ENCODE data around the gene PLCL1. TPM values are rescaled to one million over a fixed set of nuclear protein-coding genes. Genes with fewer than 3 reads are reported as not detected.

The PLCL1 gene
- polyA plus RNA-seq, 1 of the 3 experiments (the other 2 are of a cell fraction) = 7.7 TPM

GRCh38 chr2:197952540-197953202 is 148.3 kb downstream of the PLCL1 start:
- no peak overlapping the region for H3K4me2 ChIP-seq
- WGBS (ENCODE audit: low lambda C conversion rate) = 85% methylated on average over 5 of the region's 5 CpGs
- DNase-seq = no peak
- H4K20me1 ChIP-seq (ENCODE audit: insufficient read depth) = peaks cover 10% of the 10 kb centered on the region; the same call in 1 of the 2 replicates
- H3K79me2 ChIP-seq (ENCODE audit: insufficient read depth) = peaks cover 20% of the 10 kb centered on the region
- no peaks in the 10 kb centered on the region for H3F3A ChIP-seq (replicated peaks; ENCODE audit: insufficient read depth)
- POLR2A ChIA-PET = no interaction called here
- H3K27ac ChIP-seq (ENCODE audit: low read depth in 2 of 2, low read length in 1 of 2) = no peak overlapping the region
- no peak overlapping the region for H3K4me3 ChIP-seq (ENCODE audit: low read depth in 2 of 2, low read length in 1 of 2)
- no peak overlapping the region for H2AFZ ChIP-seq (ENCODE audit: low read depth)
- H3K4me1 ChIP-seq (ENCODE audit: control insufficient read depth in 1 of 2, insufficient read depth in 2 of 2, low read depth in 1 of 2, low read length in 1 of 2) = peaks cover 0 to 8% of the 10 kb centered on the region in 2 experiments; a peak in 2 of 4 replicates
- no peak overlapping the region for H3K9ac ChIP-seq
- no peaks in the 10 kb centered on the region for H3K9me3 ChIP-seq
- CTCF ChIA-PET = no interaction called here
- TF ChIP-seq GABPA (IDR thresholded peaks at IDR 0.05; ENCODE audit: low read depth) = no peak
- no peak for TF ChIP-seq RFX5 (IDR thresholded peaks at IDR 0.05; ENCODE audit: low read length)
- TF ChIP-seq USF2 (IDR thresholded peaks at IDR 0.05; ENCODE audit: borderline replicate concordance, low read depth, low read length) = no peak
- TF ChIP-seq ZBTB33 (IDR thresholded peaks at IDR 0.05; ENCODE audit: borderline replicate concordance, low read depth) = no peak
- TF ChIP-seq USF1 (IDR thresholded peaks at IDR 0.05; ENCODE audit: borderline replicate concordance, low read depth) = no peak
- no peak for TF ChIP-seq ELF1 (IDR thresholded peaks at IDR 0.05)
- no peak for TF ChIP-seq SMC3 (IDR thresholded peaks at IDR 0.05; ENCODE audit: low read depth, low read length)
- no peak for TF ChIP-seq TCF12 (IDR thresholded peaks at IDR 0.05)
- H3K27me3 ChIP-seq (ENCODE audit: insufficient read depth) = no peaks in the 10 kb centered on the region
- H3K36me3 ChIP-seq (replicated peaks in 1 of 2; ENCODE audit: control insufficient read depth in 1 of 2, insufficient read depth in 2 of 2, low read length in 1 of 2) = no peaks in the 10 kb centered on the region
- H3K9me2 ChIP-seq = no peaks in the 10 kb centered on the region

- no peak for DNase-seq
- H2AFZ ChIP-seq (ENCODE audit: low read depth) = no peak overlapping the region
- H3K9me2 ChIP-seq = no peaks in the 10 kb centered on the region
- H3K79me2 ChIP-seq (ENCODE audit: insufficient read depth) = peaks cover 30% of the 10 kb centered on the region
- no peak for TF ChIP-seq USF1 (IDR thresholded peaks at IDR 0.05; ENCODE audit: borderline replicate concordance, low read depth)
- no peak for TF ChIP-seq FOXJ3 (CRISPR knock-in tag; IDR thresholded peaks at IDR 0.05)
- TF ChIP-seq CHD2 (IDR thresholded peaks at IDR 0.05; ENCODE audit: low read length, partially characterized antibody) = no peak
- TF ChIP-seq MEF2A (IDR thresholded peaks at IDR 0.05; ENCODE audit: borderline replicate concordance, low read depth) = no peak
- TF ChIP-seq RXRA (IDR thresholded peaks at IDR 0.05; ENCODE audit: borderline replicate concordance, low read depth) = no peak
- no peak for TF ChIP-seq GABPA (IDR thresholded peaks at IDR 0.05; ENCODE audit: low read depth)
- no peak for TF ChIP-seq IRF3 (IDR thresholded peaks at IDR 0.05; ENCODE audit: low read depth, low read length)
- TF ChIP-seq MAX (IDR thresholded peaks at IDR 0.05; ENCODE audit: low read depth) = no peak
- no peak for TF ChIP-seq SMC3 (IDR thresholded peaks at IDR 0.05; ENCODE audit: low read depth, low read length)
- TF ChIP-seq MXI1 (IDR thresholded peaks at IDR 0.05; ENCODE audit: low read depth, low read length) = no peak
- TF ChIP-seq NFIC (IDR thresholded peaks at IDR 0.05; ENCODE audit: borderline replicate concordance) = no peak
- no peak for TF ChIP-seq TEAD4 (IDR thresholded peaks at IDR 0.05; ENCODE audit: borderline replicate concordance, insufficient read depth)
- no peak for TF ChIP-seq YY1 (IDR thresholded peaks at IDR 0.05; ENCODE audit: low read depth)
- no peak overlapping the region for H3K27ac ChIP-seq (ENCODE audit: low read depth in 2 of 2, low read length in 1 of 2)
- WGBS (ENCODE audit: low lambda C conversion rate) = 77% methylated on average over 4 of the region's 4 CpGs
- no peaks in the 10 kb centered on the region for H3F3A ChIP-seq (replicated peaks; ENCODE audit: insufficient read depth)
- ChIA-PET CTCF (no interaction called here), POLR2A (no interaction called here)
- H3K4me1 ChIP-seq (ENCODE audit: control insufficient read depth in 1 of 2, insufficient read depth in 2 of 2, low read depth in 1 of 2, low read length in 1 of 2) = peaks cover 0 to 8% of the 10 kb centered on the region in 2 experiments; a peak in 2 of 4 replicates
- H3K4me3 ChIP-seq (ENCODE audit: low read depth in 2 of 2, low read length in 1 of 2) = no peak overlapping the region
- no peaks in the 10 kb centered on the region for H3K36me3 ChIP-seq (replicated peaks in 1 of 2; ENCODE audit: control insufficient read depth in 1 of 2, insufficient read depth in 2 of 2, low read length in 1 of 2)
- H3K9me3 ChIP-seq = no peaks in the 10 kb centered on the region
- H3K4me2 ChIP-seq = no peak overlapping the region
- peaks cover 10% of the 10 kb centered on the region; the same call in 1 of the 2 replicates for H4K20me1 ChIP-seq (ENCODE audit: insufficient read depth)
- H3K9ac ChIP-seq = no peak overlapping the region
- no peaks in the 10 kb centered on the region for H3K27me3 ChIP-seq (ENCODE audit: insufficient read depth)
Measured at GRCh38 chr2:197954328-197954727, 149.9 kb downstream of the PLCL1 start.

Measured in SK-N-SH (cell line).